Lower leg skin (tissue), 4 donors: ENCODE results near the gene MSS51. TPM values are rescaled to one million over a fixed set of nuclear protein-coding genes. Genes with fewer than 3 reads are reported as not detected.

ENCODE experiments used
- DNase-seq, 2 donors: peaks; one replicate each; pipeline ENCODE4 v3.0.0-alpha.2; 2019; ENCODE audit warnings: low spot score in 2 of 2
- H3K4me3 ChIP-seq: fragments of 200-600 bp; sonication (generic); 2 replicates; pipeline ENCODE4 v1.5.1; 2017; ENCODE audit warnings: mild to moderate bottlenecking, low read depth; ENCODE audit not compliant: poor library complexity, severe bottlenecking
- POLR2A ChIP-seq, 2 donors: fragments of 450-650 bp; IDR thresholded peaks; one replicate each; pipeline ENCODE4 v1.6.1; 2016 to 2017; ENCODE audit warnings: antibody characterized with exemption in 2 of 2, mild to moderate bottlenecking in 1 of 2, moderate library complexity in 1 of 2
- WGBS, 2 donors: methylation state at CpG; one replicate each; pipeline ENCODE4 v1.1.5; 2018; 5-methylcytosine and 5-hydroxymethylcytosine counted together
- intact Hi-C: fragments of 100-400 bp; cut with DNase I; formaldehyde crosslinking; loops from one replicate; pipeline ENCODE4 v1.15.0; 2023; ENCODE audit warnings: low total_unique reads
- total RNA-seq, 4 donors: library from RNA; depleted of rRNA; stranded (reverse); fragments of >200 nt; gene quantifications; one replicate each; pipeline ENCODE4 v1.1.0, GENCODE V29; 2016
- TF ChIP-seq, protein P1 (sequence below), 3 donors: fragments of 450-650 bp; IDR thresholded peaks; one replicate each; pipeline ENCODE4 v1.5.1; 2016; ENCODE audit warnings: antibody characterized with exemption in 3 of 3, mild to moderate bottlenecking in 3 of 3, moderate library complexity in 2 of 3

The MSS51 gene
- total RNA-seq, 4 donors from 2014 or later: 0.38 to 2.2 (median 0.86) TPM

DNA sequence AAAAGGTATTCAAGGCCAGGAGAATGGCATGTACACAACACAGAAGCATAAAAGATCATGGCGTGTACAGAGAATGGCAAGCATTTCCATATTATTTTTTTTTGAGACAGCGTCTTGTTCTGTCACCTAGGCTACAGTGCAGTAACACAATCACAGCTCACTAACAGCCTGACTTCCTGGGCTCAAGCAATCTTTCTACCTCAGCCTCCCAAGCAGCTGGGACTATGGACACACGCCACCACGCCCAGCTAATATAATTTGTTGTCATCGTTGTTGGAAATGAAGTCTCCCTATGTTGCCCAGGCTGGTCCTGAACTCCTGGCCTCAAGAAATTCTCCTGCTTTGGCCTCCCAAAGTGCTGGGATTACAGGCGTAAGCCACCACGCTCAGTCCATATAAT lies 46.8 kb downstream of the MSS51 start:
- DNase-seq: no peak
- WGBS, 2 donors: 95 to 98% methylated on average over 7 of the region's 7 CpGs
- TF ChIP-seq POLR2A (IDR thresholded peaks at IDR 0.05): no peak
- TF ChIP-seq, protein P1, sequence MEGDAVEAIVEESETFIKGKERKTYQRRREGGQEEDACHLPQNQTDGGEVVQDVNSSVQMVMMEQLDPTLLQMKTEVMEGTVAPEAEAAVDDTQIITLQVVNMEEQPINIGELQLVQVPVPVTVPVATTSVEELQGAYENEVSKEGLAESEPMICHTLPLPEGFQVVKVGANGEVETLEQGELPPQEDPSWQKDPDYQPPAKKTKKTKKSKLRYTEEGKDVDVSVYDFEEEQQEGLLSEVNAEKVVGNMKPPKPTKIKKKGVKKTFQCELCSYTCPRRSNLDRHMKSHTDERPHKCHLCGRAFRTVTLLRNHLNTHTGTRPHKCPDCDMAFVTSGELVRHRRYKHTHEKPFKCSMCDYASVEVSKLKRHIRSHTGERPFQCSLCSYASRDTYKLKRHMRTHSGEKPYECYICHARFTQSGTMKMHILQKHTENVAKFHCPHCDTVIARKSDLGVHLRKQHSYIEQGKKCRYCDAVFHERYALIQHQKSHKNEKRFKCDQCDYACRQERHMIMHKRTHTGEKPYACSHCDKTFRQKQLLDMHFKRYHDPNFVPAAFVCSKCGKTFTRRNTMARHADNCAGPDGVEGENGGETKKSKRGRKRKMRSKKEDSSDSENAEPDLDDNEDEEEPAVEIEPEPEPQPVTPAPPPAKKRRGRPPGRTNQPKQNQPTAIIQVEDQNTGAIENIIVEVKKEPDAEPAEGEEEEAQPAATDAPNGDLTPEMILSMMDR (IDR thresholded peaks at IDR 0.05): no peak
- intact Hi-C loops: no loop called here
- H3K4me3 ChIP-seq: no peak overlapping the region

DNA sequence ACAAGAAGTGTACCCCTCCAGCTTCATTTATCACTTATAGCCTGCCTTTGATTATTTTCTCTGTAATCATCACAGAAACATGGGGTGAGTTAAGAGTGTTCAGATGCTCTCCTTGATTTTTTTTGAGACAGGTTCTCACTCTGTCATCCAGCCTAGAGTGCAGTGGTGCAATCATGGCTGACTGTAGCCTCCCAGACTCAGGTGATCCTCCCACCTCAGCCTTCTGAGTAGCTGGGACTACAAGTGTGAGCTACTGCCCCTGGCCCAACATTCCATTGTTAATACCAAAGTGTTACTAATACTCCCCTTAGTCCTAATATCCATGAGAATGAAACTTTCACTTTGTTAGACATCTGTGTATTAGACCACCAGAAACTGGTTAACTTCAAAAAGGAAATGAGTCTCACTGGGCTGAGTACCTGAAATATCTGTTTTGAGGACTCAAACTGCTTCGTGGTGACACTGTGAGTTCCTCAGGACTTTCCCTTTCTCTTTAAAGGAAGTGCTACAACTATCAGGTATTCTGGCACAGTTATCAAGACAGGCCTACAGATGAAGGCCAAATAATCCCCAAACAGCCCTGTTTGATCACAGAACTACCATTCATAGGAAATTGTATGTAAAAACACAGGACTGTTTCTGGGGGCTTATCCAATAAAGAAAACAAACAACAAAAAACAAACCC lies 54.2 kb downstream of the MSS51 start:
- no peak for TF ChIP-seq POLR2A (IDR thresholded peaks at IDR 0.05)
- TF ChIP-seq, protein P1 (IDR thresholded peaks at IDR 0.05): no peak
- WGBS, 2 donors: 85 to 88% methylated on average over 1 of the region's 1 CpG
- no peak for DNase-seq
- intact Hi-C loops: no loop called here
- H3K4me3 ChIP-seq: no peak overlapping the region

DNA sequence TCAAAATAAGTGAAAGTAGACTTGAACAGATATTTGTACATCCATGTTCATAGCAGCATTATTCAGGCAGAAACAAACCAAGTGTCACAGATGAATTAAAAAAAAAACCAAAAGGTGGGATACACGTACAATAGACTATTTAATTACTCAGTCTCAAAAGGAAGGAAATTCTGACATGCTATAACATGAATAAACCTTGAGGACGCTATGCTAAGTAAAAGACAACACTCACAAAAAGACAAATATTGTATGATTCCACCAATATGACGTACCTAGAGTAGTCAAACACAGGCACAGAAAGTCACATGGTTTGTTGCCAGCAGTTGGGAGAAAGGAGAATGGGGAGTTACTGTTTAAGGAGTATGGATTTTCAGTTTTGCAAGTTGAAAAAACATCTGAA lies 56.7 kb downstream of the MSS51 start:
- DNase-seq: no peak
- no peak overlapping the region for H3K4me3 ChIP-seq
- TF ChIP-seq, protein P1 (IDR thresholded peaks at IDR 0.05): no peak
- TF ChIP-seq POLR2A (IDR thresholded peaks at IDR 0.05): no peak
- intact Hi-C loops: no loop called here
- WGBS, 2 donors: 66 to 70% methylated on average over 3 of the region's 3 CpGs

Other genes with a start within 250 kb of the MSS51 start
- 10 to 100 TPM; 10.5 to 19.9 (median 17.4) TPM for gene DNAJC9, start 186.3 kb downstream of the MSS51 start, total RNA-seq
- gene MRPS16, start 180.9 kb downstream of the MSS51 start, total RNA-seq: 10 to 100 TPM; 25.3 to 43.3 (median 40.0) TPM
- 1 to 10 TPM in 3 of 4 donors, under 1 TPM in 1; 0.94 to 7.0 (median 1.8) TPM for gene CFAP70, start 74.7 kb downstream of the MSS51 start, total RNA-seq
- gene ANXA7, start 19.5 kb downstream of the MSS51 start, total RNA-seq: 100 to 1,000 TPM in 2 of 4 donors, 10 to 100 TPM in 2; 73.7 to 104 (median 98.8) TPM
- 10 to 100 TPM; 19.8 to 25.1 (median 24.1) TPM for gene PPP3CB, start 62.5 kb upstream of the MSS51 start, total RNA-seq
- gene USP54, start 157.8 kb upstream of the MSS51 start, total RNA-seq: 10 to 100 TPM; 54.0 to 83.5 (median 65.8) TPM
- gene MYOZ1, start 207.9 kb upstream of the MSS51 start, total RNA-seq: 1 to 10 TPM in 1 of 4 donors, under 1 TPM in 2, not detected in 1; 0.27 to 1.4 (median 0.78) TPM
- gene SYNPO2L, start 222.5 kb upstream of the MSS51 start, total RNA-seq: not detected